ENCODE data around the gene ARHGAP26. TPM values are rescaled to one million over a fixed set of nuclear protein-coding genes. Genes with fewer than 3 reads are reported as not detected.
"Not testable (repeated sequence)": the region's sequence is repeated elsewhere in the genome, so short reads cannot be mapped to it uniquely, and the experiment has no call there.

ARHGAP26 gene
- total RNA-seq, 1 donor from 2014 or later, result 75.0 TPM

- DNase-seq (ENCODE audit: low spot score), result no peak
Measured at GRCh38 chr5:143106174-143106573, 336.0 kb downstream of the ARHGAP26 start.

DNA sequence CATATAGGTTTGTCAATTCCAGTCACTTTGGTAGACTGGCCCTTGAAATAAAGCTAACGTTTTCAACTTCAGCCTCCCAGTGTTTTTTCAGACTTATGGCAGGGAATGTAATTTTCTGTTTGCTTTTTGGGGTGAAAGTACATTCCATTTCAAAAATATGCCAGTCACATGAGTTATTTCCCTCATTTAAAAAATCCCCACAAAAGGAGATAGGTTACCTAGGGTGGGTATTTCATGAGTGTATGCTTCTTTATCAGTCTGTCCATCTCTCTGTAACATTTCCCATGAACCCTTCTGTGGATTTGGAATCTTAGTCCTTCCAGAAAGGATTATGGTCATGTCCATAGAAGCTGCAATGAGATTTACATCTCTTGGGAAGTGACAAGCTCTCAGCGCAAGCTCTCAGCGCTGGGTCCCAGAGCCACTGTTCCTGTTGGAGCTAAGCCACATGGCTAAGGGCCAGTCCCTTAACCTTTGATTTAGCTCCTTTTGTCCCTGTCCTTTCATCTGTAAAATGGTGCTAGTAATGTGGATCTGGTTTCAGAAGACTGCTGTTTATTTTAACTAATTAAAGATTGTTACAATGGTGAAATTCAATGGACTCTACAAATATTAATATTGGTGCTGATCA, 338.4 kb downstream of the ARHGAP26 start:
- DNase-seq (ENCODE audit: low spot score), result no peak

GRCh38 chr5:143110591-143110990, 340.4 kb downstream of the ARHGAP26 start:
- DNase-seq (ENCODE audit: low spot score), result no peak

- no peak for DNase-seq (ENCODE audit: low spot score)
Measured at GRCh38 chr5:143111799-143112198, 341.6 kb downstream of the ARHGAP26 start.

DNA sequence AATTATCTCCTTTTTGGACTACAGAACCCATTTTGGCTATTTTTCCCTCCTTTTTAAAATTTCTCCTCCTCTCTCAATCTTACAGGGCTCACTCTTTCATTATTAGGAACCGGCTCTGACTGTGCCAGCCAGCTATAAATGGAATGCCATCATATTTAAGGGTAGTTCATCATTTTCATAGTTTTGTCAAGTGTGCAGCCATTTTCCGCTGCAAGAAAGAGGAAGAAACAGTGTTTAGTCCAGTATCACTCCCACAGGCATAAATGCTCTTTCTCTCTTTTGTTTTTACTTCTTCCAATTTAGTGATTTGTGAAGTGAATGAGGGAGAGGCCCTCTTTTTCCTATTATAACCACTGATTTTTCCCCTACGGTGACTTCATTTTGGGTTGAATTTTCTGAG, 343.3 kb downstream of the ARHGAP26 start:
- no peak for DNase-seq (ENCODE audit: low spot score)

GRCh38 chr5:143114481-143114880, 344.3 kb downstream of the ARHGAP26 start:
- DNase-seq (ENCODE audit: low spot score), result no peak

DNA sequence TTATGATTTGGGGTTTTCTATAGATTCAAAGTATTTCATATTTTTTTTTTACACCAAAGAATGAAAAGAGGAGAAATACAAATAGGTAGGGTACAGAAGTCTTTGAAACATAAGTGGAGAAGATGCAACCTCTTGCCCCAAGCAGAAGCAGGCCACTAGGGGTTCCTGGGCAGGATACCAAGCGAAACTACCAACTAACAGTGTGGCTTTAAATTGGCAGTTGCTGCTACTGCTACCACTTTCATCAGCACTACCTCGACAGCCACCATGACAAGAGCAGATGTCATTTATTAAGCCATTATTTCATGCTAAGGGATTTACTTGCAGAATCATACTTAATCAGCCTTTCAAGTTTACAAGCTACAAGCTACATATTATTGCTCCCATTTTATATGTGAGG, 345.2 kb downstream of the ARHGAP26 start:
- DNase-seq (ENCODE audit: low spot score), result no peak

DNA sequence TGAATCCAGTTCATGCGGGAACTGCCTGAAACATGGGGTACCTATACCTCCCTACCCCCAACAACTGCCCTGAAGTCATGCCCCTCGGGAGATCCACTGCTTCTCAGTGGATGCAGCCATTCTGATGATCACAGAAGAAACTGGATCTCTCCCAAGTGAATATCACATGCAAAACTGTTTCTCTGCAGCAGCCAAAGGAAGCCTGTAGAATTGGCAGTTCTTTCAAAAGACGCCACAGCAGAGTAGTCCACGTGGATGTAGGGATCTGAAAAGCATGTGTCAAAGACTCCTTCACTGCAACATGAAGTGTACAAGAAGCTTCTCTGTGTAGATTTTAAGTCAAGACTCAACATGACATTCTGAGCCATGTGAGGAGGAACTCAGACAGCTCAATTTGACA, 346.6 kb downstream of the ARHGAP26 start:
- DNase-seq (ENCODE audit: low spot score), result no peak

DNA sequence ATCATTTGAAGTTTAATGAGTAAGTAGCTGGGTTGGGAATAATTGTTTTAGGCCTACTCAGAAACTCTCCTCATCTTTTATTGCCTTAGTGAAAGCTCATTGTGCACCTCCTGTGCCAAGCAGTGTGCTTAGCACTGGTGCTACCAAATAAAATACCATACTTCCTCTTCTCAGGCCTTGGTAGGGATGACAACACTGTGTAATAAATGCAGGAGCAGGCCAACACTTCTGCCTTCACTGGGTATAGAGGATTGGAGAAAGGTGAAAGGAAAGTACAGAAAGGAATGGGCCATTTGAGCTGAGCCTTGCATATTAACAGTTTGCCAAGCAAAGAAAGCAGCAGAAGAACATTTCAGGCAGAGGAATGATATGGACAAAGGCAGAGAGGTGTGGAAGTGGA, 347.6 kb downstream of the ARHGAP26 start:
- DNase-seq (ENCODE audit: low spot score), result no peak

- DNase-seq (ENCODE audit: low spot score), result no peak
Measured at GRCh38 chr5:143118222-143118621, 348.0 kb downstream of the ARHGAP26 start.

DNA sequence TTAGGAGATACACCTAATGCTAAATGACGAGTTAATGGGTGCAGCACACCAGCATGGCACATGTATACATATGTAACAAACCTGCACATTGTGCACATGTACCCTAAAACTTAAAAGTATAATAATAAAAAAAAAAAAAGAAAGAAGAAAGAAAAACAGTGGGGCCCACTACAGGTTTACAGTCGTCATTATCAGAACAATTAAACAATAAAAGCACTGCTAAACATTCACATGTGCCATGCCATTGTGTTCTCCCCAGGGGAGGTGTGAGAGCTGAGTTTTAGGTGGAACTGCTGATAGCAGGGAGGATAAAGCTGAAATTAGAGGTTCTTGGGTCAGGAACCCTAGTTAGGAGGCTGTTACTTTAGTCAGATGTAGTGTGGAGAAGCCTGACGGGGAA, 348.6 kb downstream of the ARHGAP26 start:
- not testable (repeated sequence) for DNase-seq (ENCODE audit: low spot score)

DNA sequence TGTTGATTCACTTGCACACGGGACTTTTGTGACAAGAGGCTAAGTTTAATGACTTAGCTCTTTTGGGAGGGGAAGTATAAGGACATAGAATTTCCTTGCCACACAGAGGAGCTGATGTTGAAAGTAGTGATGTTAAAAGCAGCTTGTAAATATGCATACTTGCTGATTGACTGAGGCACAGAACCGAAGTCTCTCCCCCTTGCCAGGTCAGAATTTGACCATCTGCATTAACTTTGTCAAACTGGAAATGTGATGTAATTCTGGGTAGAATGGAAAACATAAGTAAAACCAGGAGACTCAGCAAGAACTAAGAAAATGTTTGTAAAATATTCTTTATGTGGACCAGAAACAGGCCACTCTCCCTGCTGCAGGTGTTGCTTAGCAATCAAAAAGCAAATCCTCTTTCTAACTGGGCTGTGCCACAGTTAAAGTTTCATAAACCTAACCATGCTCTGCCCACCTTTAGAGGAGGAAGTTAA, 349.2 kb downstream of the ARHGAP26 start:
- DNase-seq (ENCODE audit: low spot score), result no peak

GRCh38 chr5:143119881-143120341, 349.7 kb downstream of the ARHGAP26 start:
- DNase-seq (ENCODE audit: low spot score), result no peak

GRCh38 chr5:143120460-143121134, 350.4 kb downstream of the ARHGAP26 start:
- no peak for DNase-seq (ENCODE audit: low spot score)

GRCh38 chr5:143121135-143121475, 350.9 kb downstream of the ARHGAP26 start:
- no peak for DNase-seq (ENCODE audit: low spot score)

DNA sequence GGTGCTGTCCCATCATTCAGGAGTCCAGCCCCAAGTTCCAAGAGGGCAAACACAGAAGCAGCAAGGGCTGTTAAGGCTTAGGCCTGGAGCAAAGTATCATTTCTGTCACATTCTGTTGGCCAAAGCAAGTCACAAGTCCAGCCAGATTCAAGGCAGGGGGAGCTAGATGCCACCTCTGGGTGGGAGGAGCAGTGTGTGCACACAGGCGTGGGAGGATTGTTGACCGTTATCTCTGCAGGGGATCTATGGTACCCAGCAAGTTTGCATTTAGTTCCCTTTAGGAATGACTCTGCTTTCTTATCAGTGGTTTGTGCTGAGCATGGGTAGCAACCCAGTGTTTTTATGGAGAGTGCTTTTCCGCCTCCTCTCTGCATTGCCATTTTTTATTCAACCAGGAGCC, 354.4 kb downstream of the ARHGAP26 start:
- DNase-seq (ENCODE audit: low spot score), result no peak

GRCh38 chr5:143126174-143127019, 356.2 kb downstream of the ARHGAP26 start:
- no peak for DNase-seq (ENCODE audit: low spot score)

- no peak for DNase-seq (ENCODE audit: low spot score)
Measured at GRCh38 chr5:143128412-143129071, 358.4 kb downstream of the ARHGAP26 start.

DNA sequence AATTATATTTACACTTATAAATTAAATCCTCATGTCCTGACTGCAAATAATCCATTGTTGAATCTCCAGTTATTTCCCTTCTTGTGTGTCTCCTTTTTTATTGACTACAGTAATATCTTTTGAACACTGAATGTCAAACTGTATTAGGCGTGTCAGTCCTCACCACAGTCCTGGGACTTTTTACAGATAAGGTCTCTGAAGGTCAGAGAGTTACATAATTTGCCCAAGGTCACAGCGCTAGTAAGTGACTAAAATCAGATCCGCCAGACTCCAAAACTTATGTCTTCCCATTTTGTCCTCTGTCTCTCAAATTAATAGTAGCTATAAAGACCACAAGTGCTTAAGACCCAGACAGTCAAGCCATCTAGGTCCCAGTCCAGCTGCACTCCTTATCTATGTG, 359.0 kb downstream of the ARHGAP26 start:
- DNase-seq (ENCODE audit: low spot score), result no peak

GRCh38 chr5:143129910-143130612, 359.9 kb downstream of the ARHGAP26 start:
- DNase-seq (ENCODE audit: low spot score), result no peak

All from mesenteric fat pad (tissue), 1 donor.